NCI-H2171 treated with DMSO at 0.1 percent for 48 hours (cell line): Measurements from ENCODE around the gene HOXB5.
A peak's percentile ranks its signal among the peaks of the same experiment; 100 is the strongest.

Experiments
- DNase-seq: peaks from one replicate; lab custom pipeline; 2025; lab: John Stamatoyannopoulos, UW

HOXB5 gene

DNA sequence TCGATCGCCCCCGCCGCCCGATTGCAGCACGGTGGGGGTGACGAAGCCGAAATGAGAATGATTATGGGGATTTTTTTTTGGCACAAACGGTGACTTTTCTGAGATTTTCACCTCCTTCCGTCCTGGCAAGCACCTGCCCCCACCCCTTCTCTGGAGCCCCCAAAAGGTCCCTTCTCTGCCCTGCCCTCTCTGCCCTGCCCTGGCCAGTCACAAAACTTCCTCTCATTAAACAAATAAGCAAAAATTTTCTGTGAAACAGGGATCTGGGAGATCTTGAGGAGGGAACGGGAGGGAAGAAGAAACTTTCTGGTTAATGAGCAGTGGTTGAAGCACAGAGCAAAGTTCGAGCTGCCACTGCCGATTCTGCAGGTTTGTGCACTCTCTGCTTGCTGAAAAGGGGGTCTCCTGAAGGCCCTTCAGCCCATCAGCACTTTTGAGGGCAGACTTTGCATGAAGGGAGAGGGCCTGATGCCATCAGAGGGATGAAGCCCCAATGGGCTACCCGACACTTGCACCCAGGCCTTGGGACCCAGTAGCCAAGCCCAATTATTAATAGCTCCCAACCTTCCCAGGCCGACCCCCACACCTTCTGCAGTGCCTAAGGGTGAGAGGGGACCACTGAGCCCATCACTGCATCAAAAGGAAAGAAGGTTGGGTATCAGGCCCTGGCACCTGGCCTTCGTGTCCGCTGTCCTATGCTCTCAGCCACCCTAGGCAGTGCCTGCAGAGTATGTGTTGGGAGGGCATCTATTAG is 22.6 kb upstream of the HOXB5 start:
- no peak for DNase-seq

DNA sequence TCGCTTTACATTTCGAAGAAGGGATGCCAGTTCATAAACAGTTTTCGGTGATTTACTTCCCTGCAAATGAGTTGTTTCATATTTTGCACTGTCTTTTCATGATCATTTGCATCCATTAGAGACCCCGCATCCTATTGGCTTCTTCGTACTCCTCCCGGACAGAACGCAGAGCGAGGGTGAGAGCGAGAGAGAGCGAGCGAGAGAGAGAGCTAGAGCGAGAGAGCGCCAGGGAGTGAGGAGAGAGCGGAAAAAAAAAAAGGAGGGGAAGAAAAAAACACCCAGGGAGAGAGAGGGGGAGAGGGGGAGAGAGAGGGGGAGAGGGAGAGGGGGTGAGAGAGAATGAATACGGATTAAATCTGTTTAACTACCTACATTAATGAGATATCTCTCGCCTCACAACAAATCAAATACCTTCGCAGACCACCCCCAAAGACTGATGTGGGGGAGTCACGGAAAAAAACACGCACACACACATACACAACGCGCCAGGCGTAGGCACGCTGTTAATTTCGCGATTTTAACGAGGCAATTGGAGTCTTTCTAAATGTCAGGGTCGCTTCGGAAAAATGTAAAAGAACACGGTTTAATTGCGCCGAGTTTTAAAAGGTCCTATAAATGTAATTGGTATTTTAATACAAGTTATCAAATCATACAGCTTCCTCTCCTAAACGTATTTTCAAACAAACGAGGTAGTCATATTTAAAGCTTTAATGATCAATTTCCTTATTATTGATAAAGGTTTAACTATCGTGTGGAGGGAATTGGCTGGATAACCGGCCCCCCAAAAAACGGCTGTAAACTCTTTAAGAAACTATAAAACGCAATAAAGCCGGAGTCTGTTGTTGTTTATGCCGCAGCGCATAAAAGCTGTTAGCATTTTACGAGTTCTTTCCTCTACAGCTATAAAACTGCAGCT is 21.7 kb upstream of the HOXB5 start, which contains the start of gene HOXB8:
Gene HOXB8 (minus strand): TSS at position 246 of the 916 bp plus-strand sequence. CDS start 588 bp downstream, outside the sequence.
- no peak for DNase-seq

DNA sequence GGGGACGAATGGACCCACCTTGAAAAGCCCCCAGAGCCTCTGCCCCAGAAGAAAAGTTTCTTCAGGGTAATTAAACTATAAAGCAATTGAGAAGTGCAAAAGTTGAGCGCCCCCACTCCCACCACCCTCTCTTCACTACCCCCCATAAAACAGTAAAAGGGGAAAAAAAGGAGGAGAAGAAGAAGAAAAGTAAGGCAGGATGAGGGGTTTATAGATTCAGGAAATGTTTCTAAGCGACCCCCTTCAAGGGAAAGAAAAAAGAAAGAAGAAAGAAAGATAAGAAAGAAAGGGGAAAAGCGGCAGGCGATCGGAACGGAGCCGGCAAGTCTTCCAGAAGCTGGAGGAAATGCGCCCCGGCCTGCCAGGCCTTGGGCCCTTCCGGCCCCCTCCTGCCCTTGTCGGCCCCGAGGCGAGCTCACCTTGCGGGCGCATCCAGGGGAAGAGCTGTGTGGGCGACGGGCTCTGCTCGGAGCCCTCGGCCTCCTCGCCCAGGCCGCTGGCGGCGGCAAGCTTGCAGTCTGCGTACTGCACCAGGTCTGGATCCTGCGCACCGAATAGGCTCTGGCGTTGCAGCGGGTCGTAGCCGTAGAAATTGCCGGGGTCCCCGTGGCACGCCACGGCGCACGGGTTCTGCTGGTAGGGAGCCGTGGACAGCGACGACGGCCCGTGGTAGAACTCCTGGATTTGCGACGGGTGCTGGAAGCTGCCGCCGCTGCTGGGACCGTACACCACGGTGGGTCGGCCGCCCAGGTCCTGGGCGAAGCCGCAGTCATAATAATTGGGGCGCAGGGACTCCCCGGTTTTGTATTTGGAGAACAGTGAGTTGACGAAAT is 20.5 kb upstream of the HOXB5 start:
- no peak for DNase-seq

DNA sequence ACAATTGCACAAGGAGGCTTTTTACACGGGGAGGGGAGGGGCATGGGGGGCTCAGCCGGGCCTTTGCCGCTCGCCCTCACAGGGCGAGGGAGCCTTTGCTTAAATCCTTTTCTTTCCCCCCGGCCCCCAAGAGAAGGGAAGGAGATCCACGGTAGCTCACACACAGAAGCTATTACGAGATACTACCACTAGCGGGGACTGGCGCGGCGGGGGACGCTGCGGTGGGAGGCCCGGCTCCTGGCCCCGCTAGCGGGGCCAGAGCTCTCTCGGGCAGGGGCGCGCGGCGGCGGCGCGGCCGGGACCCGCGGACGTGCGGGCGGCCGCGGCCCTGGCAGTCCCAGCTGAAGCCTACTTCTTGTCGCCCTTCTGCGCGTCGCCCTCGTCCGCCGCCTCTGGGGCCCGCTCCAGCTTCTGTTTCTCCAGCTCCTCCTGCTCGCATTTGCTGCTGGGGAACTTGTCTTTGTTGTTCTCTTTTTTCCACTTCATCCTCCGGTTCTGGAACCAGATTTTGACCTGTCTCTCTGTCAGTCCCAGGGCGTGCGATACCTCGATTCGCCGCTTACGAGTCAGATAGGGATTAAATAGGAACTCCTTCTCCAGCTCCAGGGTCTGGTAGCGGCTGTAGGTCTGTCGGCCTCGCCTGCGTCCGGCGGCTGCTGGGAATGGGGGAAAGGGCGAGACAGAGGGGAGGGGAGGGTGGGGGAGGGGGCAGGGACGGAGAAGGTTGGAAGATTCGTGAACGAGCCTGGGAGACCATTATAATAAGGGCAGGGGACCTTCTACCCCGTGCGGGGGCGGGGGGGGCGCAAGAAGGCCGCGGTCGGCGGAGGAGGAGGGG is 19.5 kb upstream of the HOXB5 start:
- no peak for DNase-seq

DNA sequence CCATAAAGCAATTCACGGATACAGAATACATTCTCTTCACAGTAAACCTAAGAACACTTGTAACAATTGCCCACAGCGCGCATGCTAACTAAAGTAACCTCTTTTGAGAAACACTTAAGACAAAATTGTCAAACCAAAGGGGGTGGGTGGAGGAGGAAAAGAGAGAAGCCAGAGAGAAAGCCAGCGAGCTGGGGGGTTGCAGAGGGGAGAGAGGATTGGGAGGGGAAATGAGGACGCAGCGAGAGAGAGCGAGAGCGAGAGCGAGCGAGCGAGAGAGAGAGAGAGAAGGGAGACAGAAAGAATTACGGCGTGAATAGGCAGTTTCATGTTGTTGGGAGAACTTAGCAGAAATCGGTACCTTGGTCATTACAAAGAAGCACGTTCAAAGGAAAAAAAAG is 18.9 kb upstream of the HOXB5 start:
- no peak for DNase-seq

DNA sequence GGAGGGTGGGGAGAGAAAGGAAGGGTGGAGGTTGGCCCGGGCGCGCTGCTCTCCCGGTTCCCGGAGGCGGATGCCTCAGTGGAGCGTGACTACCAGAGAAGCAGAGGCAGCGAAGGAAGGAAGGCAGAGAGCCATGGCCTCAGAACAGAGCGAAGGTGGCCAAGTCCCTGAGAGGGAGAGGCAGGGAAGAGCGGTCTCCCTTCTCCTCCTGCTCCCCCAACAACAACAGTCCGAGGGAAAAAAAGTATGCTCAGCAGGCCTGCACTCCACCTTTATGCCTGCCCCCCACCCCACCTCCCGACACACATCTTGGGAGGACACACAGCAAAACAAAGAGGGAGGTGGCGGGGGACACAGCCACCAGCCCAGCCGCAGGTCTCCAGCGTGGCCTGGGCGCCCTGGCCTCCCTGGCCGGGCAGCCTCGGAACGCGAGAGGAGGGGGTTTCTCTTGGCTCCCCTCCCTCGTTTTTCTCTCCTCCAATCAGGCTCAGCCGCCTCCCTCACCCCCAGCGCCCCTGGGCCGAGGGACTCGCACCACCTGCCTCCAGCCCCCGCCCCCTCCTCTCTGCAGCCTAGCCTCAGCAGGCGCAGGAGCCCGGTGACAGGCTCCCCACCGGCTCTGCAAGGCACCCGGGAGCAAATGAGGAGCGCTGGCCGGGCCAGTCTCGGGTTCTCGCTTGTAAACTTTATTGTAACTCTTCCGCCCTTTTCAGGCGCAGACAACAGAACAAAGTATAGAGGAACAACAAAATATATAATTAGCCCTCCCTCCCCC is 18.3 kb upstream of the HOXB5 start:
- DNase-seq = no peak

DNA sequence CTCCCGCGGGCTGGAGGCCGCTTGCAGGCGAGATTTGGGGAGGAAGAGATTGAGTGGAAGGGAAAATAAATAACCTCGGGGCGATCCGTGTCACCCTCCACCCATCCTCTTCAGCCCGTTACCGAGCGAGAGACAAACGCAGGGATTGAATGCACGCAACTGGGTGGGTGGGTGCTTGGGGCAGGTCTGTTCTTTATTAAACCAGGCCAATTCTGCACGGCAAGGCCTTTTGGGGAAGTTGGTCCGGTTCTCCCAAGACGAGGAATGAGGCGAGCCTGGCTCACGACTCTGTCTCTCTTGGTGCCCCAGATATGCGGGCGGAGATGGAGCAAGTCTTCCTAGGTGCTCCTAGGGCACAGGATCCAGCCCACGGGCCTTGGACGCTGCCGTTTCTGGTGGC is 17.6 kb upstream of the HOXB5 start:
- peak; percentile 7 for DNase-seq

DNA sequence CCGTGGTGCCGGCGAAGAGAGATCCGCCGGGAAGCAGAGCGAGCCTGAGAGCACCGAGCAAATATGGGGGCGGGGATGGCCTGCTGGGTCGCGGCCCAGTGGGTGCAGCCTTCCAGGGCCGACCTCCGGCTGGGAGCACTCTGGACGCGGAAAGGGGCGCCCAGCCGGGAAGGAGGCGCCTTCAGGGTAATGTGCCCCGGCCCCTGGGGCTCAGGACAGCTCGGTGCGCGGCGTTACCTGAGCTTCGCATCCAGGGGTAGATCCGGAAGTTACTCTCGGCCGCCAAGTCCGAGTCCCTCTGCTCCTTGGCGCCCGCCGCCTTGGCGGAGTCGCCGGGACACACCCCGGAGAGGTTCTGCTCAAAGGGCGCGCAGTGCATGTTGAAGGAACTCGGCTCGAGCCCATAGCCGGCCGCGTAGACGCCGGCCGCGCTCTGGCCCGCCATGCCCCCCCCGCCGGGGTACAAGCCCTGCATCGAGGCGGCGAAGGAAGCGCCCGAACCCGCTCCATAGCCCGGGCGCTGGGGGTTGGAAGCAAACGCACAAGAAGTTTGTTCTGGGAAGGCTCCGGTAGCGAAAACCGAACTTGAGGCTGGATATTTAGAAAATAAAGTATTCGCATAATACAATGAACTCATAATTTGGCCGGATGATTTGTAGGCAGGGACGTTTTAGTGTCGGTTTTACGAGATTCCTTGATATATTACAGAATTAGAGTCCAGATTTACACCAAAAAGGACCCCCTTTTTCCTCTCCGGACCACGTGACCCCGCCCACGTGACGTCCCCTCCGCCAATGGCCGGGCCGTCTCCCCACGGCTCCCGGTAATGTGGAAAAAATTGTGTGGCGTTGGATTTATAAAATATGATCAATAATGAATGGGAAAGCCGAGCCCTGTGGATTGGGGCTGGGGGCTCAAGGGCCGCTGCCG is 17.0 kb upstream of the HOXB5 start, which contains the start of gene HOXB7:
Gene HOXB7 (minus strand): TSS at position 736 of the 930 bp plus-strand sequence. CDS start 99 bp downstream, at position 637.
- peak; percentile 62 for DNase-seq

DNA sequence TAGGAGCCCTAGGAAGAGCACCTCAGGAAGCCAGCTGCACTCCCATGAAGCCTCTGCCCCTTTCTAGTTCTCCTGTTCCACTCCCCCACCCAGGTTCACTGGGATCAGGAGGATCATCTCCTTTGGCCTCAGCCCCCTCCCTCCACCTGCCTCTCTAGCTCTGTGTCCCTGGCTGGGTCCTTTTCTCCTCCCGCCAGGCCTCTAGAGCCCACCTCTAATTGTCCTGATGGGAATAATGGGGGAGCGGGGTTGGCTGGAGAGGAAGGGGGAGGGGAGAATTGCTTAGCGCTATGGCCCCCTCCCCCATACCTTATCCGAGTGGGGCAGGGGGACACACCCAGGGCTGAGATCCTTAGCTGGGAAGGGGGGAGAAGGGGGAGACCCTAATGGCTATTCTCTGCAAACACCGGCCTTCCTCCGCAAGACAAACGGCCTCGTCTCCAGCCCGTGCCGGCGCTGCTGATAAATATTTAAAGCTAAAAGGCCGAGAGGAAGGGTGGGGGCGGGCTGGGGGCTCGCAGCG is 16.2 kb upstream of the HOXB5 start:
- no peak for DNase-seq

DNA sequence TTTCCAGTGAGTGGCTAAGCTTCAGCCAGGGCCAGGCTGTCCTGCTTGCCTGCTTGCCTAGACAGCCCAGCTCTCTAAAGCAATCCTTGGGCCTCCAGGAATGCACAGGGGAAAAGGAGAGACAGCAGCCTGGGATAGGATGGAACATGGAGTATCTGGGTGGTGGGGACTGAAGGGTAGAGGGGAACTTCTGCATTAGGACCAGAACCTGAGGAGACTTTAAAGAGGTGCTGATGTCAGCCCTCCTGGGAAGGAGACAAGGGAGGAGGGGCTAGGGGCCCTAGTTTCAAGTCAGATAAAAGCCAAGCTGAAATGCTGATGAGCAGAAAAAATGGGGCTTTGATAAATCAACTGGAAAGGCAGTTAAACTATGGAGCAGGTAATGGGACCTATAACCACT is 15.5 kb upstream of the HOXB5 start:
- DNase-seq = no peak

DNA sequence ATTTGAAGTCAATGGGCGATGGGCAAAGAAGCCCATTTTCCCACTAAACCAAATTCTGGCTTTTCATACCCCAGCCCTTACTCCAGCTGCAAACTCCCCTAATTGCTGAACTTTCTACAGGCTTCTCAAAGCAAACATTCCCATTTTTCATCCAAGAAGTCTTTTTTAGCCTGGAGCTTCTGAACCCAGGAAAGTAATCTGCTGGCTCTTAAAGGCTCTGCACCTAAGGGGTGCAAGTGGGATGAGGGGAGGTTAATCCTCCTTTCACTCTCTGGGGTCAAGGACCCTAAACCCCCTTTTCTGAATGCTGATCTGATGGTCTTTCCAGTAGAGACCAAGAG is 14.9 kb upstream of the HOXB5 start:
- no peak for DNase-seq

DNA sequence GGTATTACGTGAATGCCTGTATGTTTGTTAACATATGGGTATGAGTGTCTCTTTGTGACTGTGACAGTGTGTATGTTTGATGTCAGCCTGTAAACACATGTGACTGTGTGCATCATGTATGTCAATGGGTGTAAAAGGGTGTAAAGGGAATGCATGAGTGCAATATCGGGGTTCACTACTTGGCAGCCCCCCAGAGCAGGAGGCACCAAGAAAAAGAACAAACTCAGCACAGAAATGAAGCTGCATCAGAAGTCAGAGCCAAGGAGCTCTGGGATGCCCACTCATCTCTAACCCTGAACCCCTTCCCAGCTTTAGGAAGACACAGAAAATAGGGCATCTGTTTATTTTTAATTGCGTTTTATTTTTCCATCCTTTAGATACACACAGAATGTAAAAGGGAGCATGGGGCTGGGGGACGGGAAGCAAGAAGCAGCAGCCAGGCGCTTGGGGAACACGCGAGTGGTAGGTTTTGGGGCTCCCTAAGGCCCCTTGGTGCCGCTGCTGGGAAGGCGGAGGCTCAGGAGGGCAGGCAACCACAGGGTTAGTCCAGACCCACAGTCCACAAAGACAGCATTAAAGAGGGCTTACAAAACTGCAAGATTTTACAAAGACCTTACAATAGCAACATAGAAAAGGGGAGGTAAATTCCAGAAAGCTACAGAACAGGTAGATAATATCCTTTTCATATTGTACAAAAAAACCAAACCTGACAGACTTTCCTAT is 13.5 kb upstream of the HOXB5 start:
- DNase-seq = no peak

DNA sequence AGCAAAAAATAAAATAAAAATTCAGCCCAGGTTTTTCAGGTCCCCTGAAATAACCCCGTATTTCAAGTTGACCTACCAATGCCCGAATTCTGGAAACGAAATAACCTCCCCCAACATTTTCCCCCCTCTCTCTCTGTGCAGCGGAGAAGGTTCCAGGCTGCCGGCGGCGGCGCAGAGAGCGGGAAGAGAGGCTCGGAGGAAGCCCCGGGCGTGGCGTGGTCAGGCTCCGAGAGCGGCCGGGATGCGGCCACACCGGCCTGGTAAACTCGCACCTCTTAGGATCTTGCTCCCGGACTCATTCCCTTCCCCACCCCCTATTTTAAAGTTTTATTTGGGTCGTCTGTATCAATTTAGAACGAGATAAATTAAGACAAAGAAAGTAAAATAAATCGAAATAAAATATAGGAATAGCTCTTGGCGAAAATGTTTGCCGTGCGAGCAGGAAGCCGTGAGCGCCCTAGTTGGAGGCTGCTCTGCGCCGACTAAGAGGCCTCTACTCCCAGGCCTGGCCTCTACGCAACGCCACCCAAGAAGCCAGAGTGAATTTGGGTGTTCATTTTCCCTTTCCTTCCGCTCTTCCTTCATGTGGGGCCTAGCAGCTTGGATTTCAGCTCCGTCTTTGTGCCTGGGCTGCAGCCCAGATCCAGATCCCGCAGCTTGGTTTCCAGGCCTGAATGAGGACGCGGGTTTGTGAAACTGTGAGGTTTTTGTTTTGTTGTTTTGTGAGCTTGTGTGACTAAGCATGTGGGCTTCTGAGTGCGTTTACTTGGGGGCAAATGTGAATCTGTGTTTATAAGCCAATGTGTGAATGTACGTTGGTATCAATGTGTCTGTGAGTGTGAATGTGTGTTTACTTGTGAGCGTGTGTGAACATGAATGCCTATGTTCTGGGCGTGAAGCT is 12.7 kb upstream of the HOXB5 start:
- DNase-seq = no peak

DNA sequence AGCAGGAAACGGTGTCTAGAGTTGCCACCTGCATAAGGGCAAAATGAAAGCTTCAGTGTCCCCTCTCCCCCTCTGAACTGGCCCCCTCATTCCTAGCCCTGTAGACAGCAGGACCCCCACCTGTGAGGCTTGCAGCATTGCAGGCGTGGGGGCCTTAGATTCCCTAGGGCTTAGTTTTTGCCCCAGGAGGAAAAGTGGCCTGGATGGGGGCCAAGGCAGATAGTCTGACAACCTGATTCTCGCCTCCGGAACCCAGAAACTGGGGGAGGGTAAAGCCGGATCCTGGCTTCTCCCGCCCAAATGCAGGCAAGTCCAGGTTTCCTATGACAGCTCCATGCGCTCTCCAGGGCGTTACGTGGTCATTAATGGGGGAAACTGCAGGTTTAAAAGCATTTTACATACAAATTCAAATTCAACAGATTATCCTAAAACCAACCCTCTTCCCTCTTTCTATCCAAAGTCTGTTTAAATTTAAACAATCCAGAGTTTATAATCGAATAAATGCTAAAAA is 11.9 kb upstream of the HOXB5 start:
- no peak for DNase-seq

DNA sequence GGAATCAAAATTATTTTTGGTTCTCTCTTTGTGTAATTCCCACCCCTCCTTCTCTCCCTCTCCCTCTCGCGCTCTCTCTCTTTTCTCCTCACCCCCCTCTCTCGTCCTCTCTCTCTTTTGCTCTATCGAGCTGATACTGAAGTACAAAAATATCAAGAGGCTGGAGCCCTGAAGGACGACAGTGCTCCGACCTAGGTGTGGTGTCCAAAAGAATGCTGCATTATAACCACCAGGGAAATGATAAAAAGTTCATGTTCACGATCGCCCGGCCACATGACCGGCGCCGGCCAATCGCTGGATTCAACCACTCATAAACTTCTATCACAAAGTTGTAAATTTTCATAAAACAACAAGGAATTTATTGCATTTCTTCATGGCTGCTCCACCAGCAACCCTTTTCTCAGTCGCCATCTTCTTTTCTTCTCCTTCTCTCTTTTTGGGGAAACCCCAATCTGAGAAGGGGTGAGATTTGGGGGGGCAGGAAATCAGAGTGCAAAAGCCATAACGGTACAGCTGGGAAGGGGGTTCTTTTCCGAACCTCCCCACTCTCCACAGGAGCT is 11.3 kb upstream of the HOXB5 start, which contains the start of gene HOXB6:
Gene HOXB6 (minus strand): TSS at position 217 of the 560 bp plus-strand sequence. CDS start 6,836 bp downstream, outside the sequence.
- DNase-seq = no peak

DNA sequence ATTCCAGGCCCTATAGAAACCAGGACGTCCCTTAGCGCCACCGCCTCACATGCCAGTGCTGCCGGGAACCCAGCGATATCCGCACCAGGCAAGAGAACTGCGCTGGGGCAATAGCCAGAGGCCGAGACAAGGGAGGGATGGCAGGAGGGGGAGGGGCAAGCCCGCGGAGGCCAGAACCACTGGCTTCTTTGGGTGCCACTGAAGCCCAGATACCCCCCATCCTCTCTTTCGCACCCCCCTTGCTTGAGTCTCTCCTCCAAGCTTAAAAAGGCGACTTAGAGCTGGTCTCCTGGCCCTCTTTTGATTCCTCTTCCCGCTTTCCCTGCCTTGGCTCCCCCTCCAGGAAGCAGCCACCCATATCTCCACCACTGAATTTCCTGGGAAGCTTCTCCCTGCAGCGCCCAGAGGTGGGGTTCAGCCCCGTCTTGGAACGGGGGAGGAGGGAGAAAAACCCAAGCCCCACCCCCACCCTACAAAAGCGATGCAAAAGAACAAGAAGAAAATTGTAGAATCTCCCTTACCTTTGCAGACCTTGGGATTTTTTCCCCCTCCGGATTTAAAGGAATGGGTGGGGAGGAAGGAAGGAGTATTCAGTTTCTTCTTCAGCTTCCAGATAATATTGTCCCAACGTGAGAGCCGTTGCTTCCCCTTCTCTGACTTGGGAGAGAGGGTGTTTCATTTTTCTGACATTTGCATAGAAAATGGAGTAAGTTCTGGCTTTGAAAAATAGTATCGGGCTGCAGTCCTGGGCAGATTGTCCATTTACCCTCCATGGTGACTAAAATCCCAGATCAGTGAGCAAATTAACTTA is 10.6 kb upstream of the HOXB5 start:
- no peak for DNase-seq
